ENCODE measurements around the gene PLPPR3. TPM values are rescaled to one million over a fixed set of nuclear protein-coding genes. Genes with fewer than 3 reads are reported as not detected.

PLPPR3 gene
- total and polyA plus RNA-seq, 10 of the 15 experiments (the other 5 are each of a cell fraction or from before 2014, with no cell fraction given): 0.07 TPM; not detected in 9

DNA sequence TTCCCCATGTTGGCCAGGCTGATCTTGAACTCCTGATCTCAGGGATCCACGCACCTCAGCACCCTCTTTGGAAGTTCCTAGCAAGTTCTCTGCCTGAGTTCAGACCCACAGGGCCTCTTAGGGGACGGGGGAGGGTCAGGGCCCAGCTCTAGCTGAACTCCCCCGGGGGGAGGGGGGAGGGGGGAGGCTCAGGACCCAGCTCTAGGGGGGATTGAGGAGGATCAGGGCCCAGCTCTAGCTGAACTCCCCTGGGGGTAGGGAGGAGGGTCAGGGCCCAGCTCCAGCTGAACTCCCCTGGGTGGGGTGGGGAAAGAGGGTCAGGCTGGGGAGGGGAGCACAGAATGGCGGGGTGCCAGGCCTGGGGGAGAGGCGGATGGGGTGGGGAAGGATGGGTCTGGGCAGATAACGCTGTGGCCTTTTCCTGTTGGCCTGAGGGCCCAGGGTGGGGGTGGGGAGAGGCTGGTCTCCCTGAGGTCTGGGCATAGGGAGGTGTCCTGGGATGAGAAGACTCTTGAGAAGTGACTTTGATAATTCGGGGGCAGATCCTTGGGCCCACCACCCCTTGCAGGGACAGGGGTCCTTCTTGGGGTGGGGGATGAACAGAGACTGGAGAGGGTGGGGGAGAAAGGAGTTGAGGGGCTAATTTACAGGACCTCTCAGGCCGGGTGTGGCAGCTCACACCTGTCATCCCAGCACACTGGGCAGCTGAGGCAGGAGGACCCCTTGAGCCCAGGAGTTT, 30.0 kb downstream of the PLPPR3 start (continued):
- TF ChIP-seq ZNF622 (IDR thresholded peaks at IDR 0.05): no peak
- TF ChIP-seq, protein P1, sequence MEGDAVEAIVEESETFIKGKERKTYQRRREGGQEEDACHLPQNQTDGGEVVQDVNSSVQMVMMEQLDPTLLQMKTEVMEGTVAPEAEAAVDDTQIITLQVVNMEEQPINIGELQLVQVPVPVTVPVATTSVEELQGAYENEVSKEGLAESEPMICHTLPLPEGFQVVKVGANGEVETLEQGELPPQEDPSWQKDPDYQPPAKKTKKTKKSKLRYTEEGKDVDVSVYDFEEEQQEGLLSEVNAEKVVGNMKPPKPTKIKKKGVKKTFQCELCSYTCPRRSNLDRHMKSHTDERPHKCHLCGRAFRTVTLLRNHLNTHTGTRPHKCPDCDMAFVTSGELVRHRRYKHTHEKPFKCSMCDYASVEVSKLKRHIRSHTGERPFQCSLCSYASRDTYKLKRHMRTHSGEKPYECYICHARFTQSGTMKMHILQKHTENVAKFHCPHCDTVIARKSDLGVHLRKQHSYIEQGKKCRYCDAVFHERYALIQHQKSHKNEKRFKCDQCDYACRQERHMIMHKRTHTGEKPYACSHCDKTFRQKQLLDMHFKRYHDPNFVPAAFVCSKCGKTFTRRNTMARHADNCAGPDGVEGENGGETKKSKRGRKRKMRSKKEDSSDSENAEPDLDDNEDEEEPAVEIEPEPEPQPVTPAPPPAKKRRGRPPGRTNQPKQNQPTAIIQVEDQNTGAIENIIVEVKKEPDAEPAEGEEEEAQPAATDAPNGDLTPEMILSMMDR (IDR thresholded peaks at IDR 0.05 in 2 of 3, conservative IDR thresholded peaks at IDR 0.05 in 1 of 3; ENCODE audit: control insufficient read depth in 2 of 3, extremely low read depth in 1 of 3, insufficient read depth in 1 of 3, low read depth in 3 of 3, low read length in 3 of 3): no peak
- TF ChIP-seq, protein P2, sequence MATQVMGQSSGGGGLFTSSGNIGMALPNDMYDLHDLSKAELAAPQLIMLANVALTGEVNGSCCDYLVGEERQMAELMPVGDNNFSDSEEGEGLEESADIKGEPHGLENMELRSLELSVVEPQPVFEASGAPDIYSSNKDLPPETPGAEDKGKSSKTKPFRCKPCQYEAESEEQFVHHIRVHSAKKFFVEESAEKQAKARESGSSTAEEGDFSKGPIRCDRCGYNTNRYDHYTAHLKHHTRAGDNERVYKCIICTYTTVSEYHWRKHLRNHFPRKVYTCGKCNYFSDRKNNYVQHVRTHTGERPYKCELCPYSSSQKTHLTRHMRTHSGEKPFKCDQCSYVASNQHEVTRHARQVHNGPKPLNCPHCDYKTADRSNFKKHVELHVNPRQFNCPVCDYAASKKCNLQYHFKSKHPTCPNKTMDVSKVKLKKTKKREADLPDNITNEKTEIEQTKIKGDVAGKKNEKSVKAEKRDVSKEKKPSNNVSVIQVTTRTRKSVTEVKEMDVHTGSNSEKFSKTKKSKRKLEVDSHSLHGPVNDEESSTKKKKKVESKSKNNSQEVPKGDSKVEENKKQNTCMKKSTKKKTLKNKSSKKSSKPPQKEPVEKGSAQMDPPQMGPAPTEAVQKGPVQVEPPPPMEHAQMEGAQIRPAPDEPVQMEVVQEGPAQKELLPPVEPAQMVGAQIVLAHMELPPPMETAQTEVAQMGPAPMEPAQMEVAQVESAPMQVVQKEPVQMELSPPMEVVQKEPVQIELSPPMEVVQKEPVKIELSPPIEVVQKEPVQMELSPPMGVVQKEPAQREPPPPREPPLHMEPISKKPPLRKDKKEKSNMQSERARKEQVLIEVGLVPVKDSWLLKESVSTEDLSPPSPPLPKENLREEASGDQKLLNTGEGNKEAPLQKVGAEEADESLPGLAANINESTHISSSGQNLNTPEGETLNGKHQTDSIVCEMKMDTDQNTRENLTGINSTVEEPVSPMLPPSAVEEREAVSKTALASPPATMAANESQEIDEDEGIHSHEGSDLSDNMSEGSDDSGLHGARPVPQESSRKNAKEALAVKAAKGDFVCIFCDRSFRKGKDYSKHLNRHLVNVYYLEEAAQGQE (IDR thresholded peaks at IDR 0.05; ENCODE audit: low read depth, low read length): no peak

DNA sequence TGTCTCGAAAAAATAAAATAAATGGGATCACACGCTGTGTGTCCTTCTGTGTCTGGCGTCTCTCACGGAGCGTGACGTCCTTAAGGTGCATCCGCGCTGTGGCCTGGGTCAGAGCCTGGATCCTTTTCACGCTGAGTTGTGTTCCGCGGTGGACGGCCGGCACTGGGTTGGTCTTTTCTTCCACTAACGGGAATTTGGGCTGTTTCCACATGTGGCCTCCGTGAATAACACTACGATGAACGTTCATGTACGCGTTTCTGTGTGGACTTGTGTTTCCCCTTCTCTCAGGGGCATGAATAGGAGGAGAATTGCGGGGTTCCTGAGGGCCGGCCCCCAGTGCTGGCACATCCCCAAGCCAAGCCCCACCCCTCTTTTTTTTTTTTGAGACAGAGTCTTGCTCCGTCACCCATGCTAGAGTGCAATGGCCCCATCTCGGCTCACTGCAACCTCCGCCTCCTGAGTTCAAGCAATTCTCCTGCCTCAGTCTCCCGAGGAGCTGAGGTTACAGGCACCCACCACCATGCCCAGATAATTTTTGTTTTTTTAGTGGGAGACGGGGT, 30.7 kb downstream of the PLPPR3 start:
- Histone ChIP-seq H3K27ac (ENCODE audit: control insufficient read depth, insufficient read depth) (no peak overlapping the region), H3K9me3 (replicated peaks; ENCODE audit: control insufficient read depth, insufficient read depth, low read length) (no peaks in the 10 kb centered on the region), H3K79me2 (ENCODE audit: control insufficient read depth, insufficient read depth, low read length) (no peaks in the 10 kb centered on the region), H3K9ac (ENCODE audit: control insufficient read depth, insufficient read depth, low read length) (no peak overlapping the region), H3K36me3 (ENCODE audit: control insufficient read depth in 2 of 2, insufficient read depth in 2 of 2, low read length in 1 of 2) (no peaks in the 10 kb centered on the region), H3K4me2 (ENCODE audit: control insufficient read depth, insufficient read depth) (no peak overlapping the region), H3K4me1 (ENCODE audit: control insufficient read depth, insufficient read depth, low read length) (no peaks in the 10 kb centered on the region), H3K27me3 (replicated peaks in 1 of 2; ENCODE audit: control insufficient read depth in 2 of 2, insufficient read depth in 2 of 2, low read length in 1 of 2) (no peaks in the 10 kb centered on the region; a peak in 1 of 4 replicates), H3K4me3 (no peak overlapping the region), H4K20me1 (ENCODE audit: control insufficient read depth, insufficient read depth) (no peaks in the 10 kb centered on the region), H2AFZ (ENCODE audit: control insufficient read depth, low read depth, low read length) (no peak overlapping the region)
- ChIA-PET SMC1A (ENCODE audit: uncharacterized antibody, unreplicated experiment) (no interaction called here), POLR2A (no interaction called here), CTCF (no interaction called here), RAD21 (ENCODE audit: unreplicated experiment) (no interaction called here)
- ATAC-seq: no peak
- DNase-seq (ENCODE audit: low read depth, low spot score): no peak
- no TSS peak for BruUV-seq (replicated peaks)
- in situ Hi-C loops (cut with MboI): no loop called here
- TF ChIP-seq GATAD2B (conservative IDR thresholded peaks at IDR 0.05; ENCODE audit: low read depth): no peak
- no peak for TF ChIP-seq RELA (IDR thresholded peaks at IDR 0.05; ENCODE audit: borderline replicate concordance, partially characterized antibody)
- TF ChIP-seq, protein P3, sequence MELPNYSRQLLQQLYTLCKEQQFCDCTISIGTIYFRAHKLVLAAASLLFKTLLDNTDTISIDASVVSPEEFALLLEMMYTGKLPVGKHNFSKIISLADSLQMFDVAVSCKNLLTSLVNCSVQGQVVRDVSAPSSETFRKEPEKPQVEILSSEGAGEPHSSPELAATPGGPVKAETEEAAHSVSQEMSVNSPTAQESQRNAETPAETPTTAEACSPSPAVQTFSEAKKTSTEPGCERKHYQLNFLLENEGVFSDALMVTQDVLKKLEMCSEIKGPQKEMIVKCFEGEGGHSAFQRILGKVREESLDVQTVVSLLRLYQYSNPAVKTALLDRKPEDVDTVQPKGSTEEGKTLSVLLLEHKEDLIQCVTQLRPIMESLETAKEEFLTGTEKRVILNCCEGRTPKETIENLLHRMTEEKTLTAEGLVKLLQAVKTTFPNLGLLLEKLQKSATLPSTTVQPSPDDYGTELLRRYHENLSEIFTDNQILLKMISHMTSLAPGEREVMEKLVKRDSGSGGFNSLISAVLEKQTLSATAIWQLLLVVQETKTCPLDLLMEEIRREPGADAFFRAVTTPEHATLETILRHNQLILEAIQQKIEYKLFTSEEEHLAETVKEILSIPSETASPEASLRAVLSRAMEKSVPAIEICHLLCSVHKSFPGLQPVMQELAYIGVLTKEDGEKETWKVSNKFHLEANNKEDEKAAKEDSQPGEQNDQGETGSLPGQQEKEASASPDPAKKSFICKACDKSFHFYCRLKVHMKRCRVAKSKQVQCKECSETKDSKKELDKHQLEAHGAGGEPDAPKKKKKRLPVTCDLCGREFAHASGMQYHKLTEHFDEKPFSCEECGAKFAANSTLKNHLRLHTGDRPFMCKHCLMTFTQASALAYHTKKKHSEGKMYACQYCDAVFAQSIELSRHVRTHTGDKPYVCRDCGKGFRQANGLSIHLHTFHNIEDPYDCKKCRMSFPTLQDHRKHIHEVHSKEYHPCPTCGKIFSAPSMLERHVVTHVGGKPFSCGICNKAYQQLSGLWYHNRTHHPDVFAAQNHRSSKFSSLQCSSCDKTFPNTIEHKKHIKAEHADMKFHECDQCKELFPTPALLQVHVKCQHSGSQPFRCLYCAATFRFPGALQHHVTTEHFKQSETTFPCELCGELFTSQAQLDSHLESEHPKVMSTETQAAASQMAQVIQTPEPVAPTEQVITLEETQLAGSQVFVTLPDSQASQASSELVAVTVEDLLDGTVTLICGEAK (IDR thresholded peaks at IDR 0.05; ENCODE audit: borderline replicate concordance): no peak
- no peak for TF ChIP-seq RCOR1 (conservative IDR thresholded peaks at IDR 0.05; ENCODE audit: low read depth, low read length)
- TF ChIP-seq PAX8 (IDR thresholded peaks at IDR 0.05): no peak
- TF ChIP-seq, protein P4, sequence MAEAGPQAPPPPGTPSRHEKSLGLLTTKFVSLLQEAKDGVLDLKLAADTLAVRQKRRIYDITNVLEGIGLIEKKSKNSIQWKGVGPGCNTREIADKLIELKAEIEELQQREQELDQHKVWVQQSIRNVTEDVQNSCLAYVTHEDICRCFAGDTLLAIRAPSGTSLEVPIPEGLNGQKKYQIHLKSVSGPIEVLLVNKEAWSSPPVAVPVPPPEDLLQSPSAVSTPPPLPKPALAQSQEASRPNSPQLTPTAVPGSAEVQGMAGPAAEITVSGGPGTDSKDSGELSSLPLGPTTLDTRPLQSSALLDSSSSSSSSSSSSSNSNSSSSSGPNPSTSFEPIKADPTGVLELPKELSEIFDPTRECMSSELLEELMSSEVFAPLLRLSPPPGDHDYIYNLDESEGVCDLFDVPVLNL (IDR thresholded peaks at IDR 0.05; ENCODE audit: low read depth, low read length): no peak
- TF ChIP-seq HDGF (IDR thresholded peaks at IDR 0.05): no peak
- TF ChIP-seq CBFB (IDR thresholded peaks at IDR 0.05; ENCODE audit: low read depth): no peak
- 68% methylated on average over 25 of the region's 26 CpGs for WGBS (ENCODE audit: insufficient coverage, insufficient replicate concordance, low lambda C conversion rate, missing lambda C conversion rate)
- FAIRE-seq: no peak
- intact Hi-C loops (cut with micrococcal nuclease; ENCODE audit: unreplicated experiment): no loop called here

All from GM12878 (cell line).